ENCODE results near the gene PTPRU.

DNA sequence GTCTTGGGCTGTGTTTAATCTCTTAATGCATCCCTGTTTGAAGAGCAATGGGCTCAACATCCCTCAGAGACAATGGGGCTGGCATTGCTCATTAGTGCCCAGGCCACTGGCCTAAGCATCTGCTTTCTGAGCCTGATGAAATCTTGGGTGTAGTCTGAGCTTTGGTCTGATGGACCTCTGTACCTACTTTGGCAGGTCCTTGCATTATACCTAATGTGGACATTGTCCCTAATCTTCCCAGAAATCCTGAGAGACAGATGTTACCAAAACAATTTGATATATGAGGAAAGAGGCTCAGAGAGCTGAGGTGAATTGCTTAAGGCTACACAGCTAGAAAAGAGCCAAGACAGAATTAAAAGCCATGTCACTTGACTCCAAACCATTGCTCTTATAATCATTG, 95.0 kb downstream of the PTPRU start:
- TF ChIP-seq, protein P1, sequence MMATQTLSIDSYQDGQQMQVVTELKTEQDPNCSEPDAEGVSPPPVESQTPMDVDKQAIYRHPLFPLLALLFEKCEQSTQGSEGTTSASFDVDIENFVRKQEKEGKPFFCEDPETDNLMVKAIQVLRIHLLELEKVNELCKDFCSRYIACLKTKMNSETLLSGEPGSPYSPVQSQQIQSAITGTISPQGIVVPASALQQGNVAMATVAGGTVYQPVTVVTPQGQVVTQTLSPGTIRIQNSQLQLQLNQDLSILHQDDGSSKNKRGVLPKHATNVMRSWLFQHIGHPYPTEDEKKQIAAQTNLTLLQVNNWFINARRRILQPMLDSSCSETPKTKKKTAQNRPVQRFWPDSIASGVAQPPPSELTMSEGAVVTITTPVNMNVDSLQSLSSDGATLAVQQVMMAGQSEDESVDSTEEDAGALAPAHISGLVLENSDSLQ (IDR thresholded peaks at IDR 0.05) = no peak
- TF ChIP-seq FOXA1 (IDR thresholded peaks at IDR 0.05) = no peak
- TF ChIP-seq CTBP1 (IDR thresholded peaks at IDR 0.05; ENCODE audit: borderline replicate concordance) = no peak
- TF ChIP-seq ELF4 (IDR thresholded peaks at IDR 0.05) = no peak
- TF ChIP-seq SP1 (IDR thresholded peaks at IDR 0.05) = no peak
- TF ChIP-seq SUZ12 (IDR thresholded peaks at IDR 0.05) = no peak
- no peak for TF ChIP-seq BHLHE40 (IDR thresholded peaks at IDR 0.05; ENCODE audit: borderline replicate concordance)
- no peak for TF ChIP-seq FOXM1 (IDR thresholded peaks at IDR 0.05; ENCODE audit: borderline replicate concordance)
- no peak for TF ChIP-seq NFRKB (IDR thresholded peaks at IDR 0.05)
- TF ChIP-seq HDGF (IDR thresholded peaks at IDR 0.05; ENCODE audit: borderline replicate concordance) = no peak
- TF ChIP-seq TARDBP (IDR thresholded peaks at IDR 0.05) = no peak
- TF ChIP-seq LEF1 (IDR thresholded peaks at IDR 0.05; ENCODE audit: borderline replicate concordance) = no peak
- no peak for TF ChIP-seq FOXK2 (IDR thresholded peaks at IDR 0.05)

Measured in HEK293T (cell line).